Measurements from ENCODE around the gene RAB8B.
A peak's percentile ranks its signal among the peaks of the same experiment; 100 is the strongest.

The RAB8B gene

GRCh38 chr15:63165166-63165859 lies 24.1 kb upstream of the RAB8B start:
- H3K4me3 ChIP-seq (ENCODE audit: low read length): no peak overlapping the region
- no peak for TF ChIP-seq CTCF (conservative IDR thresholded peaks at IDR 0.05; ENCODE audit: low read length)
- peak; percentile 42 for DNase-seq (ENCODE audit: low read depth)

- TF ChIP-seq CTCF (conservative IDR thresholded peaks at IDR 0.05; ENCODE audit: low read length): peak; percentile 19; the same call in 1 of the 2 replicates
- peak; percentile 21 for DNase-seq (ENCODE audit: low read depth)
- H3K4me3 ChIP-seq (ENCODE audit: low read length): no peak overlapping the region
Measured at GRCh38 chr15:63166219-63166618, 23.2 kb upstream of the RAB8B start.

GRCh38 chr15:63169788-63170187 lies 19.6 kb upstream of the RAB8B start:
- no peak for TF ChIP-seq CTCF (conservative IDR thresholded peaks at IDR 0.05; ENCODE audit: low read length)
- H3K4me3 ChIP-seq (ENCODE audit: low read length): no peak overlapping the region
- no peak for DNase-seq (ENCODE audit: low read depth)

- TF ChIP-seq CTCF (conservative IDR thresholded peaks at IDR 0.05; ENCODE audit: low read length): no peak
- no peak for DNase-seq (ENCODE audit: low read depth)
- no peak overlapping the region for H3K4me3 ChIP-seq (ENCODE audit: low read length)
Measured at GRCh38 chr15:63172376-63172775, 17.0 kb upstream of the RAB8B start.

- H3K4me3 ChIP-seq (ENCODE audit: low read length): no peak overlapping the region
- TF ChIP-seq CTCF (conservative IDR thresholded peaks at IDR 0.05; ENCODE audit: low read length): no peak
- DNase-seq (ENCODE audit: low read depth): no peak
Measured at GRCh38 chr15:63172851-63173451, 16.5 kb upstream of the RAB8B start.

GRCh38 chr15:63176302-63176701 lies 13.1 kb upstream of the RAB8B start:
- no peak overlapping the region for H3K4me3 ChIP-seq (ENCODE audit: low read length)
- TF ChIP-seq CTCF (conservative IDR thresholded peaks at IDR 0.05; ENCODE audit: low read length): no peak
- DNase-seq (ENCODE audit: low read depth): no peak

GRCh38 chr15:63178034-63178433 lies 11.4 kb upstream of the RAB8B start:
- no peak for TF ChIP-seq CTCF (conservative IDR thresholded peaks at IDR 0.05; ENCODE audit: low read length)
- H3K4me3 ChIP-seq (ENCODE audit: low read length): no peak overlapping the region
- DNase-seq (ENCODE audit: low read depth): no peak

Measured in AG10803 (cell line).